OCI-LY3 (cell line): ENCODE measurements around the gene SETDB2.

ENCODE experiments used
- EZH2phosphoT487 ChIP-seq: fragments of 200-600 bp; shearing (Covaris generic); IDR thresholded peaks from 2 replicates; pipeline ENCODE4 v1.6.1; 2018; ENCODE audit warnings: antibody characterized with exemption, mixed run types, low read depth
- TF ChIP-seq, protein P1 (sequence below): fragments of 200-600, 300-600 bp; sonication (generic); IDR thresholded peaks from 2 replicates; pipeline ENCODE4 v1.5.1; 2014; ENCODE audit warnings: antibody characterized with exemption, low read length, low read depth

DNA sequence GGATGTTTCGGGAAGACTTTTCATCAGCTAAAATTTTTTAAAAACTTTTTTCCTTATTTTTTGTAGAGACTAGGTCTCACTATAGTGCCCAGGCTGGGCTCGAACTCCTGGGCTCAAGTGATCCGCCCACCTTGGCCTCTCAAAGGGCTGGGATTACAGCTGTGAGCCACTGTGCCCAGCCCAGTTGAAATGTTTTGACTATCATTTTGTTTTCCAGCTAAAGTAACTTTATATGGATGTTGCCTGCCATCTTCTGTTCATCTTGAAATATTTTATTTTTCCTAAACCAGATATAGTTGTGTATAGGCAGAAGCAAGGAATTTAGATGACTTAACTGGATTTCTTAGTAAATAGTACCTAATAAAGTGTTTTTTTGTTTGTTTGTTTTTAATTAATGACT lies 7.2 kb upstream of the SETDB2 start:
- TF ChIP-seq, protein P1, sequence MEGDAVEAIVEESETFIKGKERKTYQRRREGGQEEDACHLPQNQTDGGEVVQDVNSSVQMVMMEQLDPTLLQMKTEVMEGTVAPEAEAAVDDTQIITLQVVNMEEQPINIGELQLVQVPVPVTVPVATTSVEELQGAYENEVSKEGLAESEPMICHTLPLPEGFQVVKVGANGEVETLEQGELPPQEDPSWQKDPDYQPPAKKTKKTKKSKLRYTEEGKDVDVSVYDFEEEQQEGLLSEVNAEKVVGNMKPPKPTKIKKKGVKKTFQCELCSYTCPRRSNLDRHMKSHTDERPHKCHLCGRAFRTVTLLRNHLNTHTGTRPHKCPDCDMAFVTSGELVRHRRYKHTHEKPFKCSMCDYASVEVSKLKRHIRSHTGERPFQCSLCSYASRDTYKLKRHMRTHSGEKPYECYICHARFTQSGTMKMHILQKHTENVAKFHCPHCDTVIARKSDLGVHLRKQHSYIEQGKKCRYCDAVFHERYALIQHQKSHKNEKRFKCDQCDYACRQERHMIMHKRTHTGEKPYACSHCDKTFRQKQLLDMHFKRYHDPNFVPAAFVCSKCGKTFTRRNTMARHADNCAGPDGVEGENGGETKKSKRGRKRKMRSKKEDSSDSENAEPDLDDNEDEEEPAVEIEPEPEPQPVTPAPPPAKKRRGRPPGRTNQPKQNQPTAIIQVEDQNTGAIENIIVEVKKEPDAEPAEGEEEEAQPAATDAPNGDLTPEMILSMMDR = peak; percentile 26
- no peak for TF ChIP-seq EZH2phosphoT487
